GM12878 (cell line): ENCODE results near the gene HPS3.

Experiments
- MYC ChIP-seq: IDR thresholded peaks from 2 replicates; pipeline ENCODE4 v1.6.1; 2011; ENCODE audit warnings: mild to moderate bottlenecking, low read length, moderate library complexity, inconsistent platforms; ENCODE audit not compliant: insufficient read depth, insufficient replicate concordance, insufficient read length, severe bottlenecking
- PAX8 ChIP-seq: fragments of 450-650 bp; IDR thresholded peaks from 2 replicates; pipeline ENCODE4 v1.6.1; 2017; ENCODE audit warnings: mild to moderate bottlenecking, moderate library complexity
- TAF1 ChIP-seq: IDR thresholded peaks from 2 replicates; pipeline ENCODE4 v1.6.1; 2011; ENCODE audit warnings: mild to moderate bottlenecking, low read depth, low read length, borderline replicate concordance
- ZNF274 ChIP-seq: IDR thresholded peaks from one replicate; pipeline ENCODE4 v1.8.0; 2011; ENCODE audit not compliant: insufficient read length, insufficient read depth
- TF ChIP-seq, protein P1 (sequence below), 3 experiments: IDR thresholded peaks in 2 of 3; conservative IDR thresholded peaks in 1 of 3; 2 replicates each; pipeline ENCODE4 v1.5.1; 2011; ENCODE audit warnings: low read depth in 3 of 3, low read length in 3 of 3, mild to moderate bottlenecking in 3 of 3, control low read depth in 2 of 3, moderate library complexity in 2 of 3, inconsistent platforms in 1 of 3, mixed read lengths in 1 of 3; ENCODE audit not compliant: control insufficient read depth in 2 of 3, insufficient read depth in 1 of 3; ENCODE audit errors: extremely low read depth in 1 of 3
- TF ChIP-seq, protein P2 (sequence below): IDR thresholded peaks from 2 replicates; pipeline ENCODE4 v1.6.1; 2012; ENCODE audit warnings: low read depth, low read length, improper control_type of control experiment
- TF ChIP-seq, protein P3 (sequence below): IDR thresholded peaks from 2 replicates; pipeline ENCODE4 v1.6.1; 2012; ENCODE audit warnings: improper control_type of control experiment, low read depth, low read length; ENCODE audit not compliant: insufficient replicate concordance

DNA sequence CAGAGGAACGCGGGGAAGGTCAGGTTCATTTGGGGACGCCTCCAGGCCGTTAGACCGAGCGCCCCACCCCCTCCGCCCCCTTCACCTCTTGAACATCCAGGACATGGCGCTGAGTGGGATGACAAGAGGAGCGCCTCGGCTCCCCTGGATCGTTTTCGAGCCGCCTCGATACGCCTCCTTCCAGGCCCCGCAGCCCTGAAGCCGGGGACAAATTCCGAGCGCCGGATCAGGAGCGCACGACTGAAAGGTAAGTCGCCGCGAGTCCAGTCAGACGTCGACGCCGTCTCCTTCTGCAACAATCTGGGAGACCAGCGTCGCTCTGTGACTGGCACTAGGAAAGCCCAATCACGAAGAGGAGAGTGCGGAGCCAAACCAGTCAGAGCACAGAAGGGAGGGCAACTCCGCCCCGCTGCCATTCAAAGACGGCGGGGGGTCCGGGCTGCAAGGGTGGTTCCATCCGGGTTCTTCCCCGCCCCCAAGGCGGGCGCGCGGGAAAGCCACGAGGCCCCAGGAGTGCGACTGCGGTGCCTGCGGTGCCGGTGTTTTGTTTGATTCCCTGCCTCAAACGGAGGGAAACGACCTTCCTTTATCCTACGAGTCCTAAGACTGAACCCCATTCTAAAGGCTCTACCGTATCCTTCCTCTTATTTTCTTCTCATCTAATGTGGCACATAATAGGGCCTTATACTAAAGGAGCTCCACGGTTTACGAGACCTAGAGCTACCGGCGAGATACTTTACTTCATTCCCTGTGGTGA, 43.0 kb upstream of the HPS3 start, which contains the start of gene HLTF:
- TF ChIP-seq TAF1 (peak; percentile 49; the same call in 1 of the 2 replicates), PAX8 (no peak), MYC (no peak), ZNF274 (no peak)
- TF ChIP-seq, protein P1, sequence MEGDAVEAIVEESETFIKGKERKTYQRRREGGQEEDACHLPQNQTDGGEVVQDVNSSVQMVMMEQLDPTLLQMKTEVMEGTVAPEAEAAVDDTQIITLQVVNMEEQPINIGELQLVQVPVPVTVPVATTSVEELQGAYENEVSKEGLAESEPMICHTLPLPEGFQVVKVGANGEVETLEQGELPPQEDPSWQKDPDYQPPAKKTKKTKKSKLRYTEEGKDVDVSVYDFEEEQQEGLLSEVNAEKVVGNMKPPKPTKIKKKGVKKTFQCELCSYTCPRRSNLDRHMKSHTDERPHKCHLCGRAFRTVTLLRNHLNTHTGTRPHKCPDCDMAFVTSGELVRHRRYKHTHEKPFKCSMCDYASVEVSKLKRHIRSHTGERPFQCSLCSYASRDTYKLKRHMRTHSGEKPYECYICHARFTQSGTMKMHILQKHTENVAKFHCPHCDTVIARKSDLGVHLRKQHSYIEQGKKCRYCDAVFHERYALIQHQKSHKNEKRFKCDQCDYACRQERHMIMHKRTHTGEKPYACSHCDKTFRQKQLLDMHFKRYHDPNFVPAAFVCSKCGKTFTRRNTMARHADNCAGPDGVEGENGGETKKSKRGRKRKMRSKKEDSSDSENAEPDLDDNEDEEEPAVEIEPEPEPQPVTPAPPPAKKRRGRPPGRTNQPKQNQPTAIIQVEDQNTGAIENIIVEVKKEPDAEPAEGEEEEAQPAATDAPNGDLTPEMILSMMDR (IDR thresholded peaks at IDR 0.05 in 2 of 3, conservative IDR thresholded peaks at IDR 0.05 in 1 of 3; ENCODE audit: control insufficient read depth in 2 of 3, extremely low read depth in 1 of 3, insufficient read depth in 1 of 3, low read depth in 3 of 3, low read length in 3 of 3) = no peak
- TF ChIP-seq, protein P2, sequence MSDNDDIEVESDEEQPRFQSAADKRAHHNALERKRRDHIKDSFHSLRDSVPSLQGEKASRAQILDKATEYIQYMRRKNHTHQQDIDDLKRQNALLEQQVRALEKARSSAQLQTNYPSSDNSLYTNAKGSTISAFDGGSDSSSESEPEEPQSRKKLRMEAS = peak; percentile 98
- TF ChIP-seq, protein P3, sequence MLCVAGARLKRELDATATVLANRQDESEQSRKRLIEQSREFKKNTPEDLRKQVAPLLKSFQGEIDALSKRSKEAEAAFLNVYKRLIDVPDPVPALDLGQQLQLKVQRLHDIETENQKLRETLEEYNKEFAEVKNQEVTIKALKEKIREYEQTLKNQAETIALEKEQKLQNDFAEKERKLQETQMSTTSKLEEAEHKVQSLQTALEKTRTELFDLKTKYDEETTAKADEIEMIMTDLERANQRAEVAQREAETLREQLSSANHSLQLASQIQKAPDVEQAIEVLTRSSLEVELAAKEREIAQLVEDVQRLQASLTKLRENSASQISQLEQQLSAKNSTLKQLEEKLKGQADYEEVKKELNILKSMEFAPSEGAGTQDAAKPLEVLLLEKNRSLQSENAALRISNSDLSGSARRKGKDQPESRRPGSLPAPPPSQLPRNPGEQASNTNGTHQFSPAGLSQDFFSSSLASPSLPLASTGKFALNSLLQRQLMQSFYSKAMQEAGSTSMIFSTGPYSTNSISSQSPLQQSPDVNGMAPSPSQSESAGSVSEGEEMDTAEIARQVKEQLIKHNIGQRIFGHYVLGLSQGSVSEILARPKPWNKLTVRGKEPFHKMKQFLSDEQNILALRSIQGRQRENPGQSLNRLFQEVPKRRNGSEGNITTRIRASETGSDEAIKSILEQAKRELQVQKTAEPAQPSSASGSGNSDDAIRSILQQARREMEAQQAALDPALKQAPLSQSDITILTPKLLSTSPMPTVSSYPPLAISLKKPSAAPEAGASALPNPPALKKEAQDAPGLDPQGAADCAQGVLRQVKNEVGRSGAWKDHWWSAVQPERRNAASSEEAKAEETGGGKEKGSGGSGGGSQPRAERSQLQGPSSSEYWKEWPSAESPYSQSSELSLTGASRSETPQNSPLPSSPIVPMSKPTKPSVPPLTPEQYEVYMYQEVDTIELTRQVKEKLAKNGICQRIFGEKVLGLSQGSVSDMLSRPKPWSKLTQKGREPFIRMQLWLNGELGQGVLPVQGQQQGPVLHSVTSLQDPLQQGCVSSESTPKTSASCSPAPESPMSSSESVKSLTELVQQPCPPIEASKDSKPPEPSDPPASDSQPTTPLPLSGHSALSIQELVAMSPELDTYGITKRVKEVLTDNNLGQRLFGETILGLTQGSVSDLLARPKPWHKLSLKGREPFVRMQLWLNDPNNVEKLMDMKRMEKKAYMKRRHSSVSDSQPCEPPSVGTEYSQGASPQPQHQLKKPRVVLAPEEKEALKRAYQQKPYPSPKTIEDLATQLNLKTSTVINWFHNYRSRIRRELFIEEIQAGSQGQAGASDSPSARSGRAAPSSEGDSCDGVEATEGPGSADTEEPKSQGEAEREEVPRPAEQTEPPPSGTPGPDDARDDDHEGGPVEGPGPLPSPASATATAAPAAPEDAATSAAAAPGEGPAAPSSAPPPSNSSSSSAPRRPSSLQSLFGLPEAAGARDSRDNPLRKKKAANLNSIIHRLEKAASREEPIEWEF = no peak
